Fibroblast of pulmonary artery (primary cell): ENCODE measurements around the gene MSANTD1.

Experiments used
- DNase-seq: peaks from one replicate; pipeline ENCODE4 v3.0.0-alpha.2; 2010; ENCODE audit warnings: low read depth
- H3K4me3 ChIP-seq: replicated peaks from 2 replicates; pipeline ENCODE4 v1.5.1; 2011; ENCODE audit warnings: low read depth, mild to moderate bottlenecking, control low read depth, low read length, moderate library complexity
- TF ChIP-seq, protein P1 (sequence below): IDR thresholded peaks from 2 replicates; pipeline ENCODE4 v1.5.1; 2011; ENCODE audit warnings: mild to moderate bottlenecking, control low read depth, low read length, inconsistent platforms; ENCODE audit errors: missing control alignments

The MSANTD1 gene

DNA sequence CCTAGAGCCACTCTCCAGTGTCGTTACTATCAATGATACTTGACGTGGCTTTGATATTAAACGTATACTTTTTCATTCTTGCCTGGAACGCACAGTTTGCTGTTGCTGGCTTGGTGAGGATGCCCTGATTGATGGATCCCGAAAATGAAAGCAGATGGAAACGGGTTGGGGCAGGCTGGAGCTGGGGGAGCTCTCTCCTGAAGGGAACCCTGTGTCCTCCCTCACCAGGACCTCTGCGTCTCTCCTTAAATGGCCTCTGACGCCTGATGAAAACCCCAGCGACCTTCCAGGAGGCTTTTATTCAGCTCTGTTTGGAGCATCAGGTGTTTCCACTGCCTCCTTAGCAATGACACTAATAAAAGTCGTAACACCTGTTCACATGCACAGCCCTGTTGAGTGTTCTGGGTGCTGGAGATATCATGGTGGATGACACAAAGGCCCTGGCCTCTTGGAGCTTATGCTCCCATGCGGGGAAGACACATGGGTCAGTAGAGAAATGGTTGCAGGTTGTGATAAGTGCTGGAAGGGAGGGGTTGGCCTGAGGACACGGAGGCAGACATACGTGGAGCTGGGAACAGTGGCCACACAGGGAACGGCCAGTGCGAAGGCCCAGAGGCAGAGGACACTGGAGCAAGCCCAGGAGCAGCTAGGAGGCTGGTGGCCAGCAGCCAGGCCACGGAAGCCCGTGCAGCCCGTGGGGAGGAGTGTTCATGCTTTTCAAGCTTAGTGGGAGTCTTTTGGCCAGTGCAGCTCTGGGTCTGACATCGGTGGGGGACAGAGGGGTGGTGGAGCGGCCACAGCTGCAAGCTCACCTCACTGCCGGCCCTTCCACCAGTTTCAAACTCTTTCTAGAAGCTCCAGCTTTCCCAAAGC lies 7.5 kb downstream of the MSANTD1 start:
- no peak for DNase-seq
- TF ChIP-seq, protein P1, sequence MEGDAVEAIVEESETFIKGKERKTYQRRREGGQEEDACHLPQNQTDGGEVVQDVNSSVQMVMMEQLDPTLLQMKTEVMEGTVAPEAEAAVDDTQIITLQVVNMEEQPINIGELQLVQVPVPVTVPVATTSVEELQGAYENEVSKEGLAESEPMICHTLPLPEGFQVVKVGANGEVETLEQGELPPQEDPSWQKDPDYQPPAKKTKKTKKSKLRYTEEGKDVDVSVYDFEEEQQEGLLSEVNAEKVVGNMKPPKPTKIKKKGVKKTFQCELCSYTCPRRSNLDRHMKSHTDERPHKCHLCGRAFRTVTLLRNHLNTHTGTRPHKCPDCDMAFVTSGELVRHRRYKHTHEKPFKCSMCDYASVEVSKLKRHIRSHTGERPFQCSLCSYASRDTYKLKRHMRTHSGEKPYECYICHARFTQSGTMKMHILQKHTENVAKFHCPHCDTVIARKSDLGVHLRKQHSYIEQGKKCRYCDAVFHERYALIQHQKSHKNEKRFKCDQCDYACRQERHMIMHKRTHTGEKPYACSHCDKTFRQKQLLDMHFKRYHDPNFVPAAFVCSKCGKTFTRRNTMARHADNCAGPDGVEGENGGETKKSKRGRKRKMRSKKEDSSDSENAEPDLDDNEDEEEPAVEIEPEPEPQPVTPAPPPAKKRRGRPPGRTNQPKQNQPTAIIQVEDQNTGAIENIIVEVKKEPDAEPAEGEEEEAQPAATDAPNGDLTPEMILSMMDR = no peak
- H3K4me3 ChIP-seq = no peak overlapping the region

DNA sequence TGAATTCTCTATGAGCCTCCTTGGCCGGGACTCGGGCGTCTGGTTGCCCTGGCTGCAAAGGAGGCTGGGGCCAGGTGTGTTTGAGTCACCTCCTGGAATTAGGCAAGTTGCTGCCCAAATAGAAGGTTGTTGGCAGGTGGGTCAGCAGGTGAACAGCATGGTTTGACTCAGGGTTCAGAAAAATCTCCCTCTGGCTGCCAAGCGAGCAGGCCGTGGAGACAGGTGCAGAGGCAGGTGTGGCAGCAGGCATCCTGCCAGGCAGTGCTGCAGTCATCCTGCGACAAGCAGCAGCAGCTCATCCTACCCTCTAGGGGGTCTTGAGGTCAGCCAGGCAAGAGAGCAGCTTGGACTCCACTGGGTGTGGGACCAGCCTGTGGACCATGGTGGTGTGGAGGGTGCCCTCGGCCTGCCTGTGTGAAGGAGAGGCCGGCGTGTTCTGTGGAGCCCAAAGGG lies 8.2 kb downstream of the MSANTD1 start:
- H3K4me3 ChIP-seq = no peak overlapping the region
- TF ChIP-seq, protein P1 = no peak
- DNase-seq = no peak

DNA sequence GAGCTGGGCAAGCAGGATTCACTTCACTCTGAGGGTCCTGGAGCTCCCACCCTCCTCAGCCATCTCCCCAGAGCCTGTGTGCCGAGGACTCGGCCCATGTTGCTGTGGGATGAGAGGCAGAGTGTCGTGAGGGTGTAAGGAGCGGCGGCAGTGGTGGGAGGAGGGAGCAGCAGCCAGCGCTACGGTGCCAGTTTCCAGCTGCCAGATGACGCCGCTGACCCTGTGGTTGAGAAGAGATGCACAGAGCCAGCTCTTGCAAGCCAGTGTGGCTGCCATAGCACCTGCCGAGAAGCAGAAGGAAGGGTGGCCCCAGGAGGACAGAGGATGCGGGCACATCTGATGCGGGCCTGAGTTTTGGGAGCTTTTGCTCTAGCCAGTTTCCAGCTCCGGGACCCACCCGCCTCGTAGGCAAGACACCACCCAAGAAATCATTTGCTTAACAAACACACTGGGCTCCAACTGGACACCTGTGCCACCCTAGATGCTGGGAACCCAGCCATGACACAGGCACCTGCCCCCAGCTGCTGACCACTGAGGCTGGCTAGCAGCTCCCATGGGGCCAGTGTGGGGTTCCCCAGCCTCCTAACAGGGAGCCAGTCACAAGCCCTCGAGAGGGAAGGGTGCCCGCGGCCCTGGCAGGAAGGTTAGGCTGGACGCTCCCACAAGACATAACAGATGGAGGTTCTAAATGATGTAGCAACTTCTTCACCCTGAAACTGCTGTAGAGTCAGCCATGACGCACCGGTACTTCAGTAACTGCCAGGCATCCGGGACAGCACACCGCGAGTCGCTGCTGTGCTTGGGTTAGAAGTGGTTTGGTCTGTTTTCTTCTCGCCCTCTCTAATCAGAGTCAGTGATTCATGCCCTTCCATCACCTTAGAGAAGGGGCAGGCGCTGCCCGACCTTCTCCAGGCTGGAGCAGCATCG lies 8.9 kb downstream of the MSANTD1 start:
- no peak overlapping the region for H3K4me3 ChIP-seq
- DNase-seq = peak; percentile 15
- TF ChIP-seq, protein P1 = no peak

DNA sequence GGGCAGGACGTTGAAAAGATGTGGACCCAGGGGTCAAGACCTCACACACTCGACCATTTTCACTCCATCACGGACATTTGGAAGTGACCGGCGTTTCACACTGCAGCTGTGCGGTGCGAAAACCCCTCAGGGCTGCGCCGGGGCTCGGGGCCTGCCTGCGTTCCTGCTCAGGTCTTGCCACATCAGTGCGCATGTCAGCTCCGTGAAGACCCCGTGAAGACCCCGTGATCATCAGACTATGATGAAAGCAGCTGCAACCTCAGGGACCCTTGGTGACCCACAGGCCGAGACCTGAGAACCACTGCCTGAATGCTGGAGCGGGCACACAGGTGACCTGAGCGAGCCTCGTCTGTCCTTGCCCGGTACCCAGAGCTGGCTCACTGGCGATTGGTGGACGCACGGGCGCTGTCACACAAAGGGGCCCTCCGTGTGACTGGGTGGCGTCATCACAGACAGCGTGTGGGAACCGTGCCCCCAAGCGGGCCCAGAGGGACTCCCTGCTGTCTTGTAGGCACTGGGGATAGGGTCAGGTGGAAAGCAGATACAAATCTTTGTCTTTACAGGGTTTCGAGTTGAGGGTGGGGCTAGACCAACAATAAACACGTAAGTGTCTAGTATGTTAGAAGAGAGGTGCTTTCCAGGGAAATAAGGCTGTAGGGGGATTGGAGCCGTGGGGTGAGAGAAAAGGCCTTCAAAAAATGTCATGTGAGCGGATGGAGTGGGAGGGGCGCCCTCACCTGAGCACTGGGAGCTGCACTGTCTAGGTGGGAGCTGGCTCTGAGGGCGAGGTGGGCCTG lies 12.7 kb downstream of the MSANTD1 start:
- TF ChIP-seq, protein P1 = no peak
- H3K4me3 ChIP-seq = no peak overlapping the region
- DNase-seq = no peak

DNA sequence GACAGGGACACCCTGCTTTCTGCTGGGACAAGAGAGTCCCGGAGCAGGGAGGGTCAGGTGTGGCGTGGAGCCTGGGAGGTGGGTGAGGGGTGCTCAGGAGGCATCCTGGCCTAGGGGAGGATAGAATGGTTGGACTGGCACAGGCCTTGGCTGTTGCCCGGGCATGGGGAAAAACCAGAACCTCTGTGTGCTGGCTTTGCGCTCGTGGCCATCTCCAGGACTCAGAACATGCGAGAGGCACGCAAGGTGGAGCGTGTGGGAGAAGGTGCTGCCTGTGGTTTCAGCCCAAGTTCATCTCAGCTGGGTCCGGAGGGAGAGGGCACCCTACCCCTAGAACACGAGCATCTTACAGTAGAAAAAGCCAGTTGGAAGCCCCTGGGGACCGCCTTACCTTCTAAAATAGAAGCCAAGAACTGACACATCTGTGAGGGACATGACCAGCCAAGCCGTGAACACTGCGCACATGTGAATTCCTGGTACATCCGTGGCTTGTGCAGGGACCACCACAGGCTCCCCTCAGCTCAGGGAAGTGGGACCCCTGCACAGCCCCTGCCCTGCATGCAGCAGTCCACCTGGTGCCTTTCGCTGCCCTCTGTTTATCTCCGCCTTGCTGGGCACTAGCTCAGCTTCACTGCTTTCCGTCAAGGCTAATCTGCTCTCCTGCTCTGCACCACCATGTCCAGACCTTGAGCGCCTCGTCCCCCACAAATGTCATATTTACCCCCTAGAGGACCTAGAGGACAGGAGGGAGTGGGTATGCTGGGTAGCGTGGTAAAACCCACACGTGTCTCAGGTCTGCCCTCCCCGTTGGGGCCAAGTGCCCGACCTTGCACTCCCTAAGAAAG lies 13.5 kb downstream of the MSANTD1 start:
- no peak for DNase-seq
- TF ChIP-seq, protein P1 = no peak
- H3K4me3 ChIP-seq = no peak overlapping the region
